GM18526 (cell line): ENCODE data around the gene ACAA1.

ENCODE experiments used
- POLR2A ChIP-seq: IDR thresholded peaks from 3 replicates; pipeline ENCODE4 v1.6.1; 2011; ENCODE audit not compliant: insufficient read length; ENCODE audit errors: extremely low read depth

ACAA1 gene

GRCh38 chr3:38143511-38143910 is 6.6 kb upstream of the ACAA1 start:
- TF ChIP-seq POLR2A, result no peak

GRCh38 chr3:38142959-38143358 is 6.0 kb upstream of the ACAA1 start:
- no peak for TF ChIP-seq POLR2A

- no peak for TF ChIP-seq POLR2A
Measured at GRCh38 chr3:38141952-38142273, 5.0 kb upstream of the ACAA1 start.

- no peak for TF ChIP-seq POLR2A
Measured at GRCh38 chr3:38141173-38141951, 4.4 kb upstream of the ACAA1 start.

- TF ChIP-seq POLR2A, result no peak
Measured at GRCh38 chr3:38140326-38141172, 3.6 kb upstream of the ACAA1 start.

- TF ChIP-seq POLR2A, result no peak
Measured at GRCh38 chr3:38139652-38140051, 2.7 kb upstream of the ACAA1 start.

GRCh38 chr3:38139191-38139590 is 2.3 kb upstream of the ACAA1 start:
- no peak for TF ChIP-seq POLR2A

- peak; percentile 93 for TF ChIP-seq POLR2A
Measured at GRCh38 chr3:38138349-38139190, 1.6 kb upstream of the ACAA1 start, which contains the start of gene MYD88. Gene MYD88 (plus strand): TSS chr3:38138661. CDS start chr3:38138701, 40 bp downstream.

GRCh38 chr3:38137615-38138348 is 855 bp upstream of the ACAA1 start:
- TF ChIP-seq POLR2A, result no peak

- TF ChIP-seq POLR2A, result no peak
Measured at GRCh38 chr3:38136393-38136776, 542 bp downstream of the ACAA1 start.

- TF ChIP-seq POLR2A, result no peak
Measured at GRCh38 chr3:38133557-38134405, 3.1 kb downstream of the ACAA1 start.

- TF ChIP-seq POLR2A, result no peak
Measured at GRCh38 chr3:38133209-38133556, 3.7 kb downstream of the ACAA1 start.

- no peak for TF ChIP-seq POLR2A
Measured at GRCh38 chr3:38131621-38132369, 5.1 kb downstream of the ACAA1 start.
